PC-9 (cell line): ENCODE results near the gene KAT8. TPM values are rescaled to one million over a fixed set of nuclear protein-coding genes. Genes with fewer than 3 reads are reported as not detected.

Experiments used
- total RNA-seq: library from RNA; stranded (reverse); gene quantifications from 2 replicates; pipeline ENCODE4 v1.2.3, GENCODE V29; 2021

The KAT8 gene
- total RNA-seq, 1 experiment from 2014 or later: 81.4 TPM

Other genes starting within 250 kb of the KAT8 start
- 59.3 and 66.9 TPM in 2 replicates for gene BCL7C, start 223.6 kb upstream of the KAT8 start, total RNA-seq
- 11.6 and 17.0 TPM in 2 replicates for gene CTF1, start 221.1 kb upstream of the KAT8 start, total RNA-seq
- 70.8 and 72.7 TPM in 2 replicates for gene FBXL19, start 194.1 kb upstream of the KAT8 start, total RNA-seq
- 40.7 and 43.5 TPM in 2 replicates for gene ORAI3, start 168.6 kb upstream of the KAT8 start, total RNA-seq
- gene SETD1A, start 159.9 kb upstream of the KAT8 start, total RNA-seq: 29.6 and 33.2 TPM in 2 replicates
- 34.8 and 44.2 TPM in 2 replicates for gene HSD3B7, start 132.5 kb upstream of the KAT8 start, total RNA-seq
- 3.9 and 5.6 TPM in 2 replicates for gene STX1B, start 107.0 kb upstream of the KAT8 start, total RNA-seq
- 85.8 and 100 TPM in 2 replicates for gene STX4, start 84.1 kb upstream of the KAT8 start, total RNA-seq
- gene ZNF668, start 43.4 kb upstream of the KAT8 start, total RNA-seq: 13.2 and 17.4 TPM in 2 replicates
- gene ZNF646, start 43.2 kb upstream of the KAT8 start, total RNA-seq: 25.4 and 30.7 TPM in 2 replicates
- 7.7 and 9.2 TPM in 2 replicates for gene PRSS53, start 28.7 kb upstream of the KAT8 start, total RNA-seq
- gene VKORC1, start 22.9 kb upstream of the KAT8 start, total RNA-seq: 46.0 and 59.9 TPM in 2 replicates
- gene BCKDK, start 9.3 kb upstream of the KAT8 start, total RNA-seq: 41.5 and 66.5 TPM in 2 replicates
- gene PRSS8, start 18.1 kb downstream of the KAT8 start, total RNA-seq: 147 and 154 TPM in 2 replicates
- 4.1 and 6.8 TPM in 2 replicates for gene PRSS36, start 32.4 kb downstream of the KAT8 start, total RNA-seq
- gene FUS, start 62.5 kb downstream of the KAT8 start, total RNA-seq: 429 and 637 TPM in 2 replicates
- 72.9 and 107 TPM in 2 replicates for gene PYCARD, start 85.1 kb downstream of the KAT8 start, total RNA-seq
- 0.09 TPM in 1 of 2 replicates, not detected in the other for gene TRIM72, start 96.5 kb downstream of the KAT8 start, total RNA-seq
- not detected in 2 replicates for gene PYDC1, start 99.5 kb downstream of the KAT8 start, total RNA-seq
- 0.90 and 1.3 TPM in 2 replicates for gene ITGAM, start 142.3 kb downstream of the KAT8 start, total RNA-seq
- gene ITGAX, start 237.5 kb downstream of the KAT8 start, total RNA-seq: 1.1 and 1.2 TPM in 2 replicates